Kidney capillary endothelial cell (primary cell): ENCODE data around the gene SNX19.

Experiments
- DNase-seq: peaks from one replicate; pipeline ENCODE4 v3.0.0-alpha.2; 2018; ENCODE audit warnings: low spot score

The SNX19 gene

GRCh38 chr11:130839981-130840666 is 76.2 kb downstream of the SNX19 start:
- DNase-seq, result no peak

DNA sequence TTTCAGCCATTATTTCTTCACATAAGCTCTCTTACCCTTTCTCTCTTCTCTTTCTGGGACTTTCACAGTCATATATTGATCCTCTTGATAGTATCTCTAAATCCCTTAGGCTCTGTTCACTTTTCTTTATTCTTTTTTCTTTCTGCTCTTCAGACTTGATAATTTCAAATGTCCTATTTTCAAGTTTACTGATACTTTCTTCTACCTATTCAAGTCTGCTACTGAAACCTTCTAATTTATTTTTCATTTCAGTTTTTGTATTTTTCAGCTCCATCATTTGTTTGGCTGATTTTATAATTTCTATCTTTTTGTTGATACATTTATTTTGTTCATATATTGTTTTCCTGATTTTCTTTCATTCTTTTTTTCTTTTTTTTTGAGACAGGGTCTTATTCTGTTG is 79.1 kb downstream of the SNX19 start:
- DNase-seq, result no peak

- DNase-seq, result no peak
Observed at GRCh38 chr11:130834886-130835285, 81.4 kb downstream of the SNX19 start.

DNA sequence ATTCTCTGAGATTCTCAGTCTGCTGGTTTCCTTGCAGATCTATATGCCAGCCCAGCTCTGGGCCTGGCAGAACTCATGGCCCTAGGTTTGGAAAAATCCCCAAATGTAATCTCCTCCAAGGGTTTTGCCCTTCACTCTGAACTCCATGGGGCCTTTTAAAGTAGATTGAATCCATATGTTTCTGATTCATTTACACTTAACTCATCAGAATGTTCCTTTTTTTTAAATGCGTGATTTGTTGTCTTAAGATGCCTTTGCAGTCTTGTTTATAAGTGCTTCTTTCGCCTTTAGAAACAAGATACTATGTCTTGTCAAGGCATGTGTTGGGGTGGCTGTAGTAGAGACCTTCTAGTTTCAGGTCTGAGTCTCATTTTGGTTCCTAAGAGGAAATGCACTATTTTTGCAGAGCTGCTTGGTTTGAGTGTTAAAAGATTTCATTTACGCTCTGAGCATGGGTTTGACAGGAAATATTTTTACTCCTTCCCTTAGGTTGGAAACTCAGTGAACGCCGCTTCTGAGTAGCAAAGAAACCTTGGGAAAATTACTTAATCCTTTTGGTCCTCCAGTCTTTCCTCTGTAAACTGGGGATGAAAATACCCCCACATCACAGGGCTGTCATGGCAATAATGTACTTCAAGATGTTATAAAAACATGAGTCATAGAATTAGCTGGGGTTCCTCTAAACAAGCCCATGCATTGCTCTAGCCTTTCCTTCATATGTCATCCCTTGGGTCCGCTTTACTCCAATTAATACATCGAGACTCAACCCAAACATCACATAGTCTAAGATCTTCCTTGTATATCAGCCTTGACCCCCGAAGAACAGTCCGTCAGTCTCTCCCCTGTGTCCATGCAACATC is 83.5 kb downstream of the SNX19 start:
- DNase-seq, result no peak

GRCh38 chr11:130831976-130832375 is 84.3 kb downstream of the SNX19 start:
- no peak for DNase-seq

GRCh38 chr11:130831506-130831905 is 84.8 kb downstream of the SNX19 start:
- DNase-seq, result no peak

GRCh38 chr11:130830566-130830965 is 85.7 kb downstream of the SNX19 start:
- no peak for DNase-seq

DNA sequence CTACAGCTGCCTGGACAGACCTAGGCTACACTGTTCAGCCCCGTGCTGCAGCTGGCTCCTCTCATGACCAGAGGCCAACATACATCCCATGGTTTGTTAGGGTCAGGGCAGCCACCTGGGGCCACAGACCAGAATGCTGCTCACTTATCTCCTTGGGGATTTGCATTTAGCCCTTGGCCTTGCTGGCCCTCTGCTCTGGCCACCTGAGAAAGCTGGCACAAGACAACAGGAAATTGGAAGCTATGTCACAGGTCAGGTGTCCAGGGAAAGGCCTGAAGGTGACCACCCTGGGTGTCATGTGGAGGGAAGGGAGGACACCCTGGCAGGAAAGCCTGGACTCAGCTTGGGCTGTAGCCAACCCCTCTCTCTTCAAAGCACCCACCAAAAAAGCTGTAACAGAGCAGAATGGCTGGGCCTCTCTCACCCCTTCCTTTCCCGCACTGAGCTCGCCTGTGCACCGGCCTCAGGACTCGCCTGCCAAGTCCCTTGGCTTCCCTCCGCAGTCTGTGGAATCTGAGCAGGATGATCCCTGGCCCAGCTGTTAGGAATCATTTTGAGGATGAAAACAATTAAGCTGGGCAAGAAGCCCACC is 86.3 kb downstream of the SNX19 start:
- no peak for DNase-seq

GRCh38 chr11:130828741-130829140 is 87.5 kb downstream of the SNX19 start:
- no peak for DNase-seq

- peak; percentile 37 for DNase-seq
Observed at GRCh38 chr11:130827451-130828377, 88.6 kb downstream of the SNX19 start.

GRCh38 chr11:130826572-130826971 is 89.7 kb downstream of the SNX19 start:
- DNase-seq, result no peak

GRCh38 chr11:130825983-130826382 is 90.3 kb downstream of the SNX19 start:
- no peak for DNase-seq

DNA sequence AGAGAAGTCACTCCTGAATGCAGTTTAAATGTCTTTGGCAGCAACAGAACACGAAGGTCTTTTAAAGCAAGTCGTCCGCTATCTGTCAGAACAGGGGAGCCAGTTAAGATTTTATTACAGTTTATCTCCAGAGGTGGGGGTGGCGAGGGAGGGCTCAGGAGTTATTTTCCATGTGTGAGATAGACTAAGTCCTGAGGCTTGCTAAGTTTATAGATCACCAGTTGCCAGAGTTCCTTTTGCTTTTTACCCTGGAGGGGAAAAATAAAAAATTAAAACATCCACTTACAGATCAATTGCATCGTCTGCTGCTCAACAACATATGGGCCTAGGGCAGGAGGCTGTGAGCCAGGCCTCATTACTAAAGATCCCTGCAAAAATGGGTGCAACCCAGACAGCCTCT is 90.7 kb downstream of the SNX19 start:
- no peak for DNase-seq
